CD1c-positive myeloid dendritic cell (primary cell): ENCODE data around the gene ABCC12.

Source experiments
- DNase-seq: peaks from one replicate; pipeline ENCODE4 v3.0.0-alpha.2; 2016; ENCODE audit errors: extremely low spot score

ABCC12 gene

GRCh38 chr16:48132696-48133095 lies 23.1 kb downstream of the ABCC12 start:
- no peak for DNase-seq

- DNase-seq, result no peak
Observed at GRCh38 chr16:48131201-48131935, 24.4 kb downstream of the ABCC12 start.

GRCh38 chr16:48129926-48130325 lies 25.9 kb downstream of the ABCC12 start:
- DNase-seq, result no peak

GRCh38 chr16:48128769-48129168 lies 27.0 kb downstream of the ABCC12 start:
- DNase-seq, result no peak

GRCh38 chr16:48126801-48127644 lies 28.8 kb downstream of the ABCC12 start:
- no peak for DNase-seq

- DNase-seq, result no peak
Observed at GRCh38 chr16:48125888-48126287, 29.9 kb downstream of the ABCC12 start.

- DNase-seq, result no peak
Observed at GRCh38 chr16:48124266-48124665, 31.5 kb downstream of the ABCC12 start.

GRCh38 chr16:48123104-48123788 lies 32.5 kb downstream of the ABCC12 start:
- peak; percentile 59 for DNase-seq

GRCh38 chr16:48121276-48121675 lies 34.5 kb downstream of the ABCC12 start:
- DNase-seq, result no peak

GRCh38 chr16:48118841-48119240 lies 37.0 kb downstream of the ABCC12 start:
- DNase-seq, result no peak

GRCh38 chr16:48117217-48118105 lies 38.3 kb downstream of the ABCC12 start:
- peak; percentile 52 for DNase-seq

GRCh38 chr16:48115299-48115698 lies 40.5 kb downstream of the ABCC12 start:
- DNase-seq, result no peak

- DNase-seq, result no peak
Observed at GRCh38 chr16:48114410-48114809, 41.4 kb downstream of the ABCC12 start.

- no peak for DNase-seq
Observed at GRCh38 chr16:48113471-48113870, 42.3 kb downstream of the ABCC12 start.

- no peak for DNase-seq
Observed at GRCh38 chr16:48113001-48113400, 42.8 kb downstream of the ABCC12 start.

GRCh38 chr16:48112600-48112999 lies 43.2 kb downstream of the ABCC12 start:
- no peak for DNase-seq

GRCh38 chr16:48110982-48111381 lies 44.8 kb downstream of the ABCC12 start:
- DNase-seq, result no peak

- no peak for DNase-seq
Observed at GRCh38 chr16:48110000-48110399, 45.8 kb downstream of the ABCC12 start.

GRCh38 chr16:48109475-48109874 lies 46.3 kb downstream of the ABCC12 start:
- DNase-seq, result no peak

- DNase-seq, result no peak
Observed at GRCh38 chr16:48106446-48106845, 49.3 kb downstream of the ABCC12 start.
